Spinal cord (tissue), 10 donors: ENCODE results near the gene CPNE2. TPM values are rescaled to one million over a fixed set of nuclear protein-coding genes. Genes with fewer than 3 reads are reported as not detected.
"Not testable (repeated sequence)": the region's sequence is repeated elsewhere in the genome, so short reads cannot be mapped to it uniquely, and the experiment has no call there.

Experiments
- DNase-seq, 6 donors: peaks; one replicate each; pipeline versions ENCODE4 v3.0.0 to v3.0.0-alpha.2; 2013 to 2015; ENCODE audit warnings: low spot score in 6 of 6, low read depth in 4 of 6
- H3K27ac ChIP-seq: one replicate; pipeline ENCODE4 v1.5.1; 2013; ENCODE audit warnings: low read depth, low read length, control low read depth
- H3K27me3 ChIP-seq: one replicate; pipeline ENCODE4 v1.6.1; 2013; ENCODE audit warnings: low read length; ENCODE audit not compliant: control insufficient read depth, insufficient read depth
- H3K36me3 ChIP-seq: one replicate; pipeline ENCODE4 v1.6.1; 2013; ENCODE audit warnings: low read length; ENCODE audit not compliant: control insufficient read depth, insufficient read depth
- H3K4me1 ChIP-seq: one replicate; pipeline ENCODE4 v1.6.1; 2013; ENCODE audit warnings: low read length; ENCODE audit not compliant: control insufficient read depth, insufficient read depth
- H3K4me3 ChIP-seq: one replicate; pipeline ENCODE4 v1.5.1; 2013; ENCODE audit warnings: low read depth, low read length, control low read depth
- H3K9me3 ChIP-seq: one replicate; pipeline ENCODE4 v1.6.1; 2013; ENCODE audit warnings: low read length; ENCODE audit not compliant: control insufficient read depth, insufficient read depth
- WGBS: methylation state at CpG from one replicate; pipeline ENCODE4 v1.1.5; 2013; ENCODE audit warnings: missing lambda C conversion rate; ENCODE audit not compliant: insufficient coverage; 5-methylcytosine and 5-hydroxymethylcytosine counted together
- polyA plus RNA-seq, 2 donors: library from polyadenylated mRNA; unstranded; fragments of 120-200 nt; gene quantifications; one replicate each; pipeline ENCODE4 v1.2.1, GENCODE V29; 2013; ENCODE audit not compliant: insufficient read length in 2 of 2
- total RNA-seq, 2 donors: library from RNA; depleted of rRNA in 1 of 2; stranded (reverse); fragments of 120-200 nt in 1 of 2; fragments of >200 nt in 1 of 2; gene quantifications; one replicate each; pipeline versions ENCODE4 v1.2.3 to v1.2.4, GENCODE V29; 2013 to 2014
- donor health status: healthy.

Gene CPNE2
- total and polyA plus RNA-seq, 4 donors, result 56.4 to 197 (median 121) TPM

DNA sequence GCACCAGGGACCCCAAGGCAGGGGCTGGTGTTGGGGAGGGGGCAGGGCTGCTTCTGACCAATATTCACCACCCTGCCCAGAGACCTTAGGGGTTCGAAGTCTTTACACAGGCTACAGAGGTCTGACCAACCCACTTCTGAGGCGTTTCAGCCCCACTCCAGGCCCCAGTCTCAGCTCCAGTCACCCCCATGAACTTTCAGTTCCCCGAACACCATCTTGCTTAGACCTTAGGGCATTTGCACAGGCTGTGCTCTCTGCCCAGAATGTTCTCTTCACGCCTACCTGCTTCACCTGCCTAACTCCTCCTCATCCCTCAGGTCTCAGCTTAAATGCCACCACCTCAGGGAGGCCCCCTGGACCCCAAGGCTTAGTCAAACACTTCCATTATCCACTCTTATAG, 25.8 kb upstream of the CPNE2 start:
- Histone ChIP-seq H3K36me3 (no peaks in the 10 kb centered on the region), H3K27me3 (no peaks in the 10 kb centered on the region), H3K4me1 (peaks cover under 1% of the 10 kb centered on the region), H3K4me3 (no peak overlapping the region), H3K27ac (no peak overlapping the region), H3K9me3 (no peaks in the 10 kb centered on the region)
- WGBS, result 93% methylated on average over 4 of the region's 4 CpGs
- no peak for DNase-seq

- WGBS, result 85% methylated on average over 3 of the region's 3 CpGs
- Histone ChIP-seq H3K9me3 (no peaks in the 10 kb centered on the region), H3K4me1 (no peaks in the 10 kb centered on the region)
Observed at GRCh38 chr16:57067347-57067746, 25.0 kb upstream of the CPNE2 start.

DNA sequence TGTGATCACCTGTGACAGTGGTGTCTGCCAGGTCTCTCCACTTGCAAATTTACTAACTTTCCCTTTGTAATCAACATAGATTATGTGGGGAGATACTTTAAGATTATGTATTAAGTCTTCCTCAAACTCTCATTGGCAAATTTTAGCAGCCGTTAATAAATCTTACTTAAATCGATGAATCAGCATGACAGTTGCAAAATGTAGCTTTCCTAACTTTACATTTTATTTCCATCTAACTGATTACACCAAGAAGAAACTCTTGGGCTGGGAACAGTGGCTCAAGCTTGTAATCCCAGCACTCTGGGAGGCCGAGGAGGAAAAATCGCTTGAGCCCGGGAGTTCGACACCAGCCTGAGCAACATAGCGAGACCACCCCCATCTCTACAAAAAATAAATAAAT, 23.3 kb upstream of the CPNE2 start:
- WGBS, result no CpG with 5 or more reads among the region's 7 CpGs
- Histone ChIP-seq H3K27me3 (no peaks in the 10 kb centered on the region), H3K36me3 (no peaks in the 10 kb centered on the region), H3K27ac (no peak overlapping the region), H3K4me3 (no peak overlapping the region), H3K9me3 (no peaks in the 10 kb centered on the region), H3K4me1 (no peaks in the 10 kb centered on the region)
- DNase-seq, result no peak

More at GRCh38 chr16:57067347-57067746, 25.0 kb upstream of the CPNE2 start:
- H3K36me3 ChIP-seq, result no peaks in the 10 kb centered on the region
- no peaks in the 10 kb centered on the region for H3K27me3 ChIP-seq
- no peak overlapping the region for H3K27ac ChIP-seq
- DNase-seq, result no peak
- H3K4me3 ChIP-seq, result no peak overlapping the region

DNA sequence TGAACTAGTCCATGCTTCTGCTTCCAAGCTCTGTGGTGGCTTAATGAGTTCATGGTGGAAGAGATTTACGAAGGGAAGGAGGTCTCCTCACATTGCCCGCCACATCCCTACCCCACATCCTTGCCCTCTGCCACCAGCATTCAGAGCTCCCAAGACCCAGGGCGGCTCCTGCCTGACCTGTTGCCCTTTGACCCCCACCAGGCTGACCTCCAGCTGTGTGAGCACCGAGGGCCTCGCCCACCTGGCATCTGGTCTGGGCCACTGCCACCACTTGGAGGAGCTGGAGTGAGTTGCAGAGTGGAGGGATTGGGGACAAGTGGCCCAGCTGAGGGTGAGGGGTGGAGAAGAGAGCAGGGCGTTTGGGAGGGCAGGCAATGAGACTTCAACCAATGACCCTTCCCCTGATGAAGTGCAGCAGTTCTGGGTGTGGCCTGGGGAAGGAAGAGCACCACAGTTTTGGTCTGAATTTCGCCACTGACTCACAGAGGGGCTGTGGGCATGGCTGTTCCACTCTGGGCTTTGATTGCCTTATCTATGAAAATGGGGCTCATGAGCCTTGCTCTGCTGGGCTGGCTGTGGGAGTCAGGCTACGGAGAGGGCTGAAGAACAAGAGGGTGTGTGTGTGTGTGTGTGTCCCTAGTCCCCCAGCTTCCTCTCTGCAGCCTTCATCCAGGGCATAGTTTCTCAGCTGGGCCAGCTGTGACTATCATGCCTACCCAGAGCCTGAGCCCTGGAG, 22.6 kb upstream of the CPNE2 start:
- Histone ChIP-seq H3K4me1 (no peaks in the 10 kb centered on the region), H3K36me3 (no peaks in the 10 kb centered on the region), H3K27ac (no peak overlapping the region), H3K4me3 (no peak overlapping the region), H3K27me3 (no peaks in the 10 kb centered on the region), H3K9me3 (no peaks in the 10 kb centered on the region)
- no peak for DNase-seq
- 67% methylated on average over 6 of the region's 8 CpGs for WGBS

- Histone ChIP-seq H3K4me3 (no peak overlapping the region), H3K4me1 (no peaks in the 10 kb centered on the region), H3K27ac (no peak overlapping the region), H3K36me3 (no peaks in the 10 kb centered on the region), H3K27me3 (no peaks in the 10 kb centered on the region), H3K9me3 (no peaks in the 10 kb centered on the region)
- DNase-seq, result no peak
- WGBS, result 100% methylated on average over 2 of the region's 2 CpGs
Observed at GRCh38 chr16:57070424-57070823, 22.0 kb upstream of the CPNE2 start.

GRCh38 chr16:57071081-57071732, 21.2 kb upstream of the CPNE2 start:
- H3K27ac ChIP-seq, H3K4me3 ChIP-seq, H3K9me3 ChIP-seq, H3K36me3 ChIP-seq, DNase-seq, H3K4me1 ChIP-seq, H3K27me3 ChIP-seq: not testable (repeated sequence)
- 97% methylated on average over 4 of the region's 4 CpGs for WGBS

GRCh38 chr16:57071831-57072582, 20.4 kb upstream of the CPNE2 start:
- 100% methylated on average over 1 of the region's 3 CpGs for WGBS
- no peak for DNase-seq
- peak overlapping the region; percentile 33 for H3K27ac ChIP-seq
- H3K4me1 ChIP-seq, result no peaks in the 10 kb centered on the region
- H3K9me3 ChIP-seq, result no peaks in the 10 kb centered on the region
- H3K27me3 ChIP-seq, result no peaks in the 10 kb centered on the region
- H3K4me3 ChIP-seq, result no peak overlapping the region
- no peaks in the 10 kb centered on the region for H3K36me3 ChIP-seq

DNA sequence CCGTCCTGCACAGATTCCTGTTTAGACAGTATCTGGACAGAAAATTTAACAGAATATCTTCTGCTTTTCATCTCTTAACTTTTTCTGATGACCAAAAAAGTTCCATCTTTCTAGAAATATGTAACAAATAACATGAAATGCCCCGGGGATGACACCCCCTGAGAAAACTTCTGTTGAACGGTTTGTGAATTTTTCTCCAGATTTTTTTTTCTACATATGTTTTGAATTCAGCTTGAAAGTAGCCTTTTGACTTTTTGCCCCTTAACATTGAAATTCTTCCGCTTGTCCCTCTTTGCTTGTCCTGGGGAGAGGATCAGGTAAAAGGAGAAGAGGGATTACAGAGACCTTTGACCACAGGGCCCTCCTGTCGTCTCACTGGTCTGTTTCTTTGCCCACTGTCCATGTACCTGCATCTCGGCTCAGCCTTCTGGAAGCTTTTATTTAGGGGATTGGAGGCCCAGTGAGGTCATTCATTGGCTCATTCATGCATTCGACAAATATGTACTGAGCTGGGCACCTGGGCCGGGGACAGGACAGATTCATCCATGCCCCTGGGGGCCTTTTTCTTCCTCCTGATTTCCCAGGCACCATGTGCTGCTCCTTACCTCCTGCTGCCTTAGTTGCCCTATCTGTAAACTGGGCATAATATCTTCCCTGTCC, 19.6 kb upstream of the CPNE2 start:
- 74% methylated on average over 6 of the region's 8 CpGs for WGBS
- no peak for DNase-seq
- H3K4me3 ChIP-seq, result no peak overlapping the region

GRCh38 chr16:57077714-57078113, 14.7 kb upstream of the CPNE2 start:
- Histone ChIP-seq H3K36me3 (no peaks in the 10 kb centered on the region), H3K4me3 (no peak overlapping the region), H3K4me1 (no peaks in the 10 kb centered on the region), H3K9me3 (no peaks in the 10 kb centered on the region), H3K27ac (no peak overlapping the region), H3K27me3 (no peaks in the 10 kb centered on the region)
- 93% methylated on average over 3 of the region's 7 CpGs for WGBS
- no peak for DNase-seq

More for the DNA sequence above, 19.6 kb upstream of the CPNE2 start:
- H3K9me3 ChIP-seq, result no peaks in the 10 kb centered on the region
- H3K4me1 ChIP-seq, result no peaks in the 10 kb centered on the region
- H3K36me3 ChIP-seq, result no peaks in the 10 kb centered on the region
- H3K27ac ChIP-seq, result peak overlapping the region; percentile 33
- H3K27me3 ChIP-seq, result no peaks in the 10 kb centered on the region
